ENCODE results near the gene KANSL1. TPM values are rescaled to one million over a fixed set of nuclear protein-coding genes. Genes with fewer than 3 reads are reported as not detected.

Gene KANSL1
- polyA plus RNA-seq, 3 donors: 3.1 to 31.9 (median 4.6) TPM

DNA sequence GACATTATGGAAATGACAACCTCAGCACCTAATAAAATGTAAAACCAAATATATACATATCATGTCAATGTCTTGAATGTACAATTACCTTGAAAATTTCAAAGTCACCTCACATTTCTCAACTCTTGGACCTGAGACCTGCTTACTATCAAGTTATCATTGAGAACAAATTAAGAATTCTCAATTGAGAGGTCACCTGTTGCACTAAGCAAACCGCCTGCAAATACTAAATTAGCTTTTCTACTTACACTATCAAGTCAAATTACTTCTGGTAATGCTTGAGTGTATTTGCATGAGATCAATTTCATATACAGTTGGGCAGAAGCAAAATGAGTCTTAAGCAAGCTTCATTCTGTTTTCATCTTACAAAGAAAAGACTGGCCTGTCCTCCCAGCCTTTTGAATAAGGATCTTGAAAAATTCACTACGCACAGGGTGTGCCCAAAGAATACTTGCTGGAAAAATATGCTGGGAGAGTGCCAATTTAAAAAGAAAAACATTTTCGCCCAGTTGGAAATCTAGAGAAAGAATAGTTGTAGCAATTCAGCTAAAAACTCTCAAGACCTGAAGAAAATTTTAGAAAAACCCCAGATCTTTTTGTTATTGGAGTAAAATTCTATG, 35.7 kb downstream of the KANSL1 start:
- H3K27ac Mint-ChIP-seq: no peak overlapping the region
- TF ChIP-seq, protein P1, sequence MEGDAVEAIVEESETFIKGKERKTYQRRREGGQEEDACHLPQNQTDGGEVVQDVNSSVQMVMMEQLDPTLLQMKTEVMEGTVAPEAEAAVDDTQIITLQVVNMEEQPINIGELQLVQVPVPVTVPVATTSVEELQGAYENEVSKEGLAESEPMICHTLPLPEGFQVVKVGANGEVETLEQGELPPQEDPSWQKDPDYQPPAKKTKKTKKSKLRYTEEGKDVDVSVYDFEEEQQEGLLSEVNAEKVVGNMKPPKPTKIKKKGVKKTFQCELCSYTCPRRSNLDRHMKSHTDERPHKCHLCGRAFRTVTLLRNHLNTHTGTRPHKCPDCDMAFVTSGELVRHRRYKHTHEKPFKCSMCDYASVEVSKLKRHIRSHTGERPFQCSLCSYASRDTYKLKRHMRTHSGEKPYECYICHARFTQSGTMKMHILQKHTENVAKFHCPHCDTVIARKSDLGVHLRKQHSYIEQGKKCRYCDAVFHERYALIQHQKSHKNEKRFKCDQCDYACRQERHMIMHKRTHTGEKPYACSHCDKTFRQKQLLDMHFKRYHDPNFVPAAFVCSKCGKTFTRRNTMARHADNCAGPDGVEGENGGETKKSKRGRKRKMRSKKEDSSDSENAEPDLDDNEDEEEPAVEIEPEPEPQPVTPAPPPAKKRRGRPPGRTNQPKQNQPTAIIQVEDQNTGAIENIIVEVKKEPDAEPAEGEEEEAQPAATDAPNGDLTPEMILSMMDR (IDR thresholded peaks at IDR 0.05): no peak
- intact Hi-C loops (cut with micrococcal nuclease): loop anchor here in 1 of 2 donors (5.0 kb wide), 1 partner anchor 35 kb away; the partner anchor contains the start of gene KANSL1
- no peak for DNase-seq
- no peaks in the 10 kb centered on the region for H3K36me3 ChIP-seq (replicated peaks in 1 of 2; ENCODE audit: control insufficient read depth in 1 of 2, insufficient read depth in 2 of 2, low read length in 2 of 2)
- H3K27me3 ChIP-seq (ENCODE audit: control insufficient read depth in 2 of 2, insufficient read depth in 2 of 2, low read length in 2 of 2): no peaks in the 10 kb centered on the region
- H3K9me3 Mint-ChIP-seq: no peaks in the 10 kb centered on the region
- H3K4me2 ChIP-seq (replicated peaks; ENCODE audit: extremely low read depth, low read length, poor library complexity, severe bottlenecking): no peak overlapping the region
- H3K4me3 Mint-ChIP-seq: no peak overlapping the region
- H2AFZ ChIP-seq (ENCODE audit: insufficient read depth, low read depth, low read length, poor library complexity, severe bottlenecking): no peak overlapping the region
- WGBS (ENCODE audit: insufficient coverage): no CpG with 5 or more reads among the region's 3 CpGs
- H3K9me3 ChIP-seq (replicated peaks in 1 of 2; ENCODE audit: control insufficient read depth in 1 of 2, insufficient read depth in 1 of 2, low read length in 2 of 2): no peaks in the 10 kb centered on the region
- peaks cover 19 to 28% of the 10 kb centered on the region in 2 donors for H3K4me1 ChIP-seq (ENCODE audit: control insufficient read depth in 1 of 2, insufficient read depth in 2 of 2, low read length in 2 of 2)
- no peak overlapping the region for H3K4me3 ChIP-seq (replicated peaks in 1 of 3; ENCODE audit: low read depth in 2 of 3, low read length in 3 of 3)
- H3K79me2 ChIP-seq (ENCODE audit: insufficient read depth, low read length): peaks cover 100% of the 10 kb centered on the region
- no peaks in the 10 kb centered on the region for H3K27me3 Mint-ChIP-seq (ENCODE audit: low read depth in 3 of 3)
- peaks cover 100% of the 10 kb centered on the region for H4K20me1 ChIP-seq (ENCODE audit: insufficient read depth, low read length)
- peaks cover 59% of the 10 kb centered on the region for H3K4me1 Mint-ChIP-seq
- H3K36me3 Mint-ChIP-seq: peaks cover 6 to 18% of the 10 kb centered on the region in 2 donors
- H3K9ac ChIP-seq (ENCODE audit: insufficient read depth, low read length, poor library complexity, severe bottlenecking): no peak overlapping the region
- peak overlapping the region in 1 of 2 donors; percentile 51 for H3K27ac ChIP-seq (ENCODE audit: low read depth in 1 of 2, low read length in 2 of 2)

DNA sequence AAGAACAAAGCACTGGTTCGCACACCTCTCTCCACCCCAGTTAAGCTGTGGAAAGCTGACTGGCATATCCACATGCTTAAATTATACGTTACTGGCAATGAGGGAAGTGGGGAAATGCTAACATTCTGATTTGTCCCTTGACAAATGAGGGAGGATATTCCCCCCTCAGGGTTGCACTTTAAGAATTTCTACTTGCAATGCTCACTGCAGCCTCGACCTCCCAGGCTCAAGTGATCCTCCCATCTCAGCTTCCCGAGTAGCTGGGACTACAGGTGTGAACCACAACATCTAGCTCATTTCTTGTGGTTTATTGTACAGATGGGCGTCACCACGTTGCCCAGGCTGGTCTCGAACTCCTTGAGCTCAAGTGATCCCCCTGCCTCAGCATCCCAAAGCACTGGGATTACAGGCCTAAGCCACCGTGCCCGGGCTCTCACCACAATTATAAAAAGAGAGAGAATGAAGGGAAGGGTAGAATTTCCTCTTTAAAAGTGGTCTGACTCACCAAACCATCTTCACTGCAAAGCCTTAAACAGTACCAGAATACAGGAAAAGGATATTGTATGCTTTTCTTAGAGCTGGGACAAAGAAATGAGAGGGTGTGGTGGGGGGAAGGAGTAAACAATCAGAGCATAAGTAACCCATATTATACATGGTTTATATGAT, 38.9 kb downstream of the KANSL1 start:
- no peaks in the 10 kb centered on the region for H3K36me3 ChIP-seq (replicated peaks in 1 of 2; ENCODE audit: control insufficient read depth in 1 of 2, insufficient read depth in 2 of 2, low read length in 2 of 2)
- Mint-ChIP-seq H3K27me3 (ENCODE audit: low read depth in 3 of 3) (no peaks in the 10 kb centered on the region), H3K27ac (peak overlapping the region in 6 of 7 donors; percentile 25 to 76 (median 68)), H3K4me3 (peak overlapping the region in 1 of 2 donors; percentile 6), H3K36me3 (peaks cover 3 to 11% of the 10 kb centered on the region in 2 donors), H3K9me3 (no peaks in the 10 kb centered on the region), H3K4me1 (peaks cover 63% of the 10 kb centered on the region)
- H3K27me3 ChIP-seq (ENCODE audit: control insufficient read depth in 2 of 2, insufficient read depth in 2 of 2, low read length in 2 of 2): no peaks in the 10 kb centered on the region
- TF ChIP-seq, protein P1 (IDR thresholded peaks at IDR 0.05): no peak
- peak in 1 of 3 donors; percentile 4 for DNase-seq
- peaks cover 17 to 27% of the 10 kb centered on the region in 2 donors for H3K4me1 ChIP-seq (ENCODE audit: control insufficient read depth in 1 of 2, insufficient read depth in 2 of 2, low read length in 2 of 2)
- H2AFZ ChIP-seq (ENCODE audit: insufficient read depth, low read depth, low read length, poor library complexity, severe bottlenecking): no peak overlapping the region
- peaks cover 100% of the 10 kb centered on the region for H3K79me2 ChIP-seq (ENCODE audit: insufficient read depth, low read length)
- no peak overlapping the region for H3K9ac ChIP-seq (ENCODE audit: insufficient read depth, low read length, poor library complexity, severe bottlenecking)
- no peaks in the 10 kb centered on the region for H3K9me3 ChIP-seq (replicated peaks in 1 of 2; ENCODE audit: control insufficient read depth in 1 of 2, insufficient read depth in 1 of 2, low read length in 2 of 2)
- no CpG with 5 or more reads among the region's 9 CpGs for WGBS (ENCODE audit: insufficient coverage)
- no peak overlapping the region for H3K4me3 ChIP-seq (replicated peaks in 1 of 3; ENCODE audit: low read depth in 2 of 3, low read length in 3 of 3)
- no peak overlapping the region for H3K4me2 ChIP-seq (replicated peaks; ENCODE audit: extremely low read depth, low read length, poor library complexity, severe bottlenecking)
- H3K27ac ChIP-seq (ENCODE audit: low read depth in 1 of 2, low read length in 2 of 2): peak overlapping the region in 1 of 2 donors; percentile 39
- peaks cover 100% of the 10 kb centered on the region for H4K20me1 ChIP-seq (ENCODE audit: insufficient read depth, low read length)
- intact Hi-C loops (cut with micrococcal nuclease): loop anchor here in 1 of 2 donors (5.0 kb wide), 1 partner anchor 33 kb away; no protein-coding TSS in a partner anchor

All from CD14-positive monocyte (primary cell).